Vagina (tissue), 2 donors: ENCODE results near the gene BIRC6. TPM values are rescaled to one million over a fixed set of nuclear protein-coding genes. Genes with fewer than 3 reads are reported as not detected.

Experiments used
- DNase-seq, 2 donors: peaks; one replicate each; pipeline ENCODE4 v3.0.0-alpha.2; 2017; ENCODE audit errors: extremely low spot score in 2 of 2
- H3K27ac ChIP-seq: fragments of 200-600 bp; sonication (generic); one replicate; pipeline ENCODE4 v1.5.1; 2019
- H3K27me3 ChIP-seq: fragments of 200-600 bp; sonication (generic); one replicate; pipeline ENCODE4 v1.5.1; 2019
- H3K36me3 ChIP-seq, 2 donors: fragments of 200-600 bp; sonication (generic); one replicate each; pipeline ENCODE4 v1.5.1; 2017 to 2019
- H3K4me1 ChIP-seq: fragments of 200-600 bp; sonication (generic); one replicate; pipeline ENCODE4 v1.5.1; 2019
- H3K4me3 ChIP-seq, 2 donors: fragments of 200-600 bp; sonication (generic); 1 replicate in 1 of 2; 2 replicates in 1 of 2; pipeline ENCODE4 v1.5.1; 2016 to 2019
- H3K9me3 ChIP-seq: fragments of 200-600 bp; sonication (generic); one replicate; pipeline ENCODE4 v1.5.1; 2019
- POLR2A ChIP-seq, 2 donors: fragments of 450-650 bp; IDR thresholded peaks; one replicate each; pipeline ENCODE4 v1.6.1; 2017; ENCODE audit warnings: antibody characterized with exemption in 2 of 2, mild to moderate bottlenecking in 2 of 2, moderate library complexity in 2 of 2
- POLR2AphosphoS5 ChIP-seq, 2 donors: sonication (generic); formaldehyde crosslinking; IDR thresholded peaks; one replicate each; pipeline ENCODE4 v1.9.0; 2017; ENCODE audit warnings: antibody characterized with exemption in 2 of 2, mild to moderate bottlenecking in 2 of 2, low read depth in 1 of 2; ENCODE audit not compliant: insufficient read depth in 1 of 2
- intact Hi-C: fragments of 100-400 bp; cut with DNase I; formaldehyde crosslinking; loops from one replicate; pipeline ENCODE4 v1.15.1; 2023
- total RNA-seq: library from RNA; depleted of rRNA; stranded (reverse); fragments of >200 nt; gene quantifications from one replicate; pipeline ENCODE4 v1.2.3, GENCODE V29; 2016
- TF ChIP-seq, protein P1 (sequence below), 3 experiments: fragments of 450-650 bp in 2 of 3; fragments of 200-600 bp in 1 of 3; sonication (generic) in 1 of 3; IDR thresholded peaks; one replicate each; pipeline ENCODE4 v1.5.1; 2017 to 2019; ENCODE audit warnings: antibody characterized with exemption in 3 of 3, mild to moderate bottlenecking in 2 of 3, moderate library complexity in 2 of 3

Gene BIRC6
- total RNA-seq, 1 donor from 2014 or later: 92.8 TPM

DNA sequence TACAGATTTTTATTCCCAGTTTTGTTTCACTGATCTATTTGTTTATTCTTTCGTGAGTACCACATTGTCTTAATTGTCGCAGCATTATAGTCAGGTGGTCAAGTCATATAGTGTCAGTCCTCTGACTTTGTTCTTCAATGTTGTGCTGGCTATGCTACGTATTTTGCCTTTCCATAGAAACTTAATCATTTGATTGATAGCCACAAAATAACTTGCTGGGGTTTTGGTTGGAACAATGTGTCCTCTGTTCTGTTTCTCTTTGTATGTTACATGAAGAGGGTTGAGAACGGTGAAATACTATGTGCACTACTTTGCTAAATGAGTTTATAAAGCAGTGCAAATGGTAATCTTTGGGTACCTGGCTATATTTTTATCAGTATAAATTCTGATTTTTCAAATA, 206.1 kb downstream of the BIRC6 start:
- intact Hi-C loops: no loop called here
- Histone ChIP-seq H3K27ac (no peak overlapping the region), H3K4me1 (no peaks in the 10 kb centered on the region), H3K27me3 (no peaks in the 10 kb centered on the region), H3K36me3 (peaks cover 0 to 19% of the 10 kb centered on the region in 2 donors), H3K9me3 (peaks cover 7% of the 10 kb centered on the region), H3K4me3 (no peak overlapping the region)
- no peak for TF ChIP-seq POLR2A (IDR thresholded peaks at IDR 0.05)
- TF ChIP-seq POLR2AphosphoS5 (IDR thresholded peaks at IDR 0.05; ENCODE audit: insufficient read depth in 1 of 2, low read depth in 1 of 2): no peak
- TF ChIP-seq, protein P1, sequence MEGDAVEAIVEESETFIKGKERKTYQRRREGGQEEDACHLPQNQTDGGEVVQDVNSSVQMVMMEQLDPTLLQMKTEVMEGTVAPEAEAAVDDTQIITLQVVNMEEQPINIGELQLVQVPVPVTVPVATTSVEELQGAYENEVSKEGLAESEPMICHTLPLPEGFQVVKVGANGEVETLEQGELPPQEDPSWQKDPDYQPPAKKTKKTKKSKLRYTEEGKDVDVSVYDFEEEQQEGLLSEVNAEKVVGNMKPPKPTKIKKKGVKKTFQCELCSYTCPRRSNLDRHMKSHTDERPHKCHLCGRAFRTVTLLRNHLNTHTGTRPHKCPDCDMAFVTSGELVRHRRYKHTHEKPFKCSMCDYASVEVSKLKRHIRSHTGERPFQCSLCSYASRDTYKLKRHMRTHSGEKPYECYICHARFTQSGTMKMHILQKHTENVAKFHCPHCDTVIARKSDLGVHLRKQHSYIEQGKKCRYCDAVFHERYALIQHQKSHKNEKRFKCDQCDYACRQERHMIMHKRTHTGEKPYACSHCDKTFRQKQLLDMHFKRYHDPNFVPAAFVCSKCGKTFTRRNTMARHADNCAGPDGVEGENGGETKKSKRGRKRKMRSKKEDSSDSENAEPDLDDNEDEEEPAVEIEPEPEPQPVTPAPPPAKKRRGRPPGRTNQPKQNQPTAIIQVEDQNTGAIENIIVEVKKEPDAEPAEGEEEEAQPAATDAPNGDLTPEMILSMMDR (IDR thresholded peaks at IDR 0.05): no peak
- no peak for DNase-seq

DNA sequence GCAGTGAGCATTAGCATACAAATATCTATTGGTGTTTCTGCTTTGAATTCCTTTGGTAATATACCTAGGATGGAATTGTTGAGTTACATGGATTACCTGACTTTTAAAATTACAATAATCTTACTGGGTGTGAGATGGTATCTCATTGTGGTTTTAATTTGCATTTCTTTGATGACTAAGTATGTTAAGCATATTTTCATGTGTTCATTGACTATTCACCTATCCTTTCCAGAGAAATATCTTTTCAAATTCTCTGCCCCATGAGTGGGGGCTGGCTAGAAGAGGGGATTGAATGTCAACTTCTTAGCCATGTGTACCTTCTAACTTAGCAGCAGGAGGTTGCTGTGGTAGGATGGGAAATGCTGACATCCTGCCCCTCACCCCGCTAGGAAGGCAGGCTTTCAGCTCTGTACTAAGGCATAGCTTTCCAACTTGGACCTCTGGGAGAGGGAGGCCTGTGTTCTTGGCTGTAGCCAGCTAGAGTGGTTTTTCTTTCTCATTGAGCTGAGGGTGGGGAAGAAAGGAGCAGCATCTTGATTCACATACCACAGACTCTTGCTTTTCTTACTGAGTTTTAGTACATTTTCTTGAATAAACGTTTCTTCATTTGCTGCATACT, 207.7 kb downstream of the BIRC6 start:
- no peak overlapping the region for H3K27ac ChIP-seq
- intact Hi-C loops: no loop called here
- no peaks in the 10 kb centered on the region for H3K4me1 ChIP-seq
- no peak for DNase-seq
- no peaks in the 10 kb centered on the region for H3K27me3 ChIP-seq
- peaks cover 0 to 19% of the 10 kb centered on the region in 2 donors for H3K36me3 ChIP-seq
- peaks cover 7% of the 10 kb centered on the region for H3K9me3 ChIP-seq
- TF ChIP-seq POLR2AphosphoS5 (IDR thresholded peaks at IDR 0.05; ENCODE audit: insufficient read depth in 1 of 2, low read depth in 1 of 2) (no peak), POLR2A (IDR thresholded peaks at IDR 0.05) (no peak)
- TF ChIP-seq, protein P1 (IDR thresholded peaks at IDR 0.05): no peak
- H3K4me3 ChIP-seq: no peak overlapping the region

DNA sequence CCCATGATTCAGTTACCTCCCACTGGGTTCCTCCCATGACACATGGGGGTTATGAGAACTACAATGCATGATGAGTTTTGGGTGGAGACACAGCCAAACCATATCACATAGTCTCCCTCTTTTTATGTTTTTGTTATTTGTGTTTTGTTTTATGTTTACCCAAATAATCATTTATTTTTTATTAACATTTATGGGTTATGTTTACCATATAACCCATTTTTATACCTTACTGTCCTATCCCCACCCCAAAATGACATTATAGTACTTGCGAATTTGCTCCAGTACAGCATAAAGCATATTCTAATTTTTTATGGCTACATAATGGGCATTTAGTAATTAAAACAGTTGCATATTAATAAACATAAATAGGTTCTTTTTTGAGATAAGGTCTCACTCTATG, 209.1 kb downstream of the BIRC6 start:
- Histone ChIP-seq H3K4me1 (no peaks in the 10 kb centered on the region), H3K4me3 (no peak overlapping the region), H3K27ac (no peak overlapping the region), H3K27me3 (no peaks in the 10 kb centered on the region), H3K36me3 (peaks cover 0 to 19% of the 10 kb centered on the region in 2 donors), H3K9me3 (peaks cover 7% of the 10 kb centered on the region)
- no peak for DNase-seq
- TF ChIP-seq, protein P1 (IDR thresholded peaks at IDR 0.05): no peak
- intact Hi-C loops: no loop called here

DNA sequence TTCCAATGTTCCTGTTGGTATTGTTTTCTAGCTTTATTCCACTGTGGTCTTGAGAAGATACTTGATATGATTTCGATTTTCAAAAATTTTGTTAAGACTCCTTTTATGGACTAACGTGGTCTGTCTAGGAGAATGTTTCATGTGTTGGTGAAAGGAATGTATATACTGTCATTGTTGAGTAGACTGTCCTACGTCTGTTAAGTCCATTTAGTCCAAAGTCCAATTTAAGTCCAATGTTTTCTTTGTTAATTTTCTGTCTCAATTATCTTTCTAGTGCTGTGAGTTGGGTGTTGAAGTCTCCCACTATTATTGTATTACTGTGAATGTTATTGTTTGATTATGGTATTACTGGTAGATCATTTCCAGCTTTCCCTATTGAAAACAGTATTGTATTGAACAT, 215.2 kb downstream of the BIRC6 start:
- no peaks in the 10 kb centered on the region for H3K27me3 ChIP-seq
- no peaks in the 10 kb centered on the region for H3K9me3 ChIP-seq
- TF ChIP-seq, protein P1 (IDR thresholded peaks at IDR 0.05): no peak
- TF ChIP-seq POLR2AphosphoS5 (IDR thresholded peaks at IDR 0.05; ENCODE audit: insufficient read depth in 1 of 2, low read depth in 1 of 2) (no peak), POLR2A (IDR thresholded peaks at IDR 0.05) (no peak)
- DNase-seq: no peak
- H3K36me3 ChIP-seq: peaks cover 0 to 20% of the 10 kb centered on the region in 2 donors
- intact Hi-C loops: no loop called here
- no peaks in the 10 kb centered on the region for H3K4me1 ChIP-seq
- H3K4me3 ChIP-seq: no peak overlapping the region
- H3K27ac ChIP-seq: no peak overlapping the region

DNA sequence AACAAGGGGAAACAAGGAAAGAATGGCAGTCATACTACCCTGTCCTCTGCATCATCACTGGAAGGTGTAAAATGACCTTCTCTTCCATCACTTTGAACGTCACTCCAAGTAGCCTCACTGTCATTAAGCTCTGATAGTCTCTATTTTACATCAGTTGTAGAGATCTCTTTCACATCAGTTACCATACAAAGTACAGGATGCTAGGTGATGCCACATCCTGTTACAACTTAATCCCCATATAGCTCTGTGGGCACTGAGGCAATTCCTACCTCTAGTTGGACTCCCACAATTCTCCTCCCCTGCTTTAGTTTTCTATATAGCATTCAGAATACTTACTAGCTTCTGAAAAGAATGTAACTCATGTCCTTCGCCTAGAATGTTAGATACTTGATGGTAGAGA, 215.9 kb downstream of the BIRC6 start:
- Histone ChIP-seq H3K27me3 (no peaks in the 10 kb centered on the region), H3K36me3 (peaks cover 0 to 14% of the 10 kb centered on the region in 2 donors), H3K9me3 (no peaks in the 10 kb centered on the region), H3K27ac (no peak overlapping the region), H3K4me3 (no peak overlapping the region), H3K4me1 (no peaks in the 10 kb centered on the region)
- no peak for DNase-seq
- TF ChIP-seq POLR2AphosphoS5 (IDR thresholded peaks at IDR 0.05; ENCODE audit: insufficient read depth in 1 of 2, low read depth in 1 of 2) (no peak), POLR2A (IDR thresholded peaks at IDR 0.05) (no peak)
- TF ChIP-seq, protein P1 (IDR thresholded peaks at IDR 0.05): no peak
- intact Hi-C loops: no loop called here
